OCI-LY1 (cell line): ENCODE measurements around the gene CHN2.

ENCODE experiments used
- EZH2 ChIP-seq: fragments of 200-600 bp; sonication (generic), shearing (Covaris generic); IDR thresholded peaks from 2 replicates; pipeline ENCODE4 v1.8.0; 2017; ENCODE audit warnings: borderline replicate concordance, mixed run types, mild to moderate bottlenecking, antibody characterized with exemption, low read length, moderate library complexity, mixed read lengths
- TF ChIP-seq, protein P1 (sequence below): fragments of 200-600 bp; sonication (generic), shearing (Covaris generic); IDR thresholded peaks from 2 replicates; pipeline ENCODE4 v1.5.1; 2017; ENCODE audit warnings: mild to moderate bottlenecking, antibody characterized with exemption, low read length, moderate library complexity, mixed read lengths

DNA sequence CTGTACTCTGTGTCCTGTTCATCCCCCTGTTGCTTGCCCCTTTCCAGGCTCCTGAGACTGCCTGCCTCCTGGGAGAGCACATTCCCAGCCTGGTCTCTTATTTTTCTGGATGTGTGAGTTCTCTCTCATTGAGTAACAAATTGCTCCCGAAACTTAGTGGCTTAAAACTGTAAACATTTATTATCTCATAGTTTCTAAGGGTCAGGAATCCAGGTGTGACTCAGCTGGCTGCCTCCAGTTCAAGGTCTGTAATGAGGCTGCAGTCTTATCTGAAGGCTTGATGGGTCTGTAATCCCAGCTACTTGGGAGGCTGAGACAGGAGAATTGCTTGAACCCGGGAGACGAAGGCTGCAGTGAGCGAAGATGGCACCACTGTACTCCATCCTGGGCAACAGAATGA, 315.5 kb downstream of the CHN2 start:
- TF ChIP-seq, protein P1, sequence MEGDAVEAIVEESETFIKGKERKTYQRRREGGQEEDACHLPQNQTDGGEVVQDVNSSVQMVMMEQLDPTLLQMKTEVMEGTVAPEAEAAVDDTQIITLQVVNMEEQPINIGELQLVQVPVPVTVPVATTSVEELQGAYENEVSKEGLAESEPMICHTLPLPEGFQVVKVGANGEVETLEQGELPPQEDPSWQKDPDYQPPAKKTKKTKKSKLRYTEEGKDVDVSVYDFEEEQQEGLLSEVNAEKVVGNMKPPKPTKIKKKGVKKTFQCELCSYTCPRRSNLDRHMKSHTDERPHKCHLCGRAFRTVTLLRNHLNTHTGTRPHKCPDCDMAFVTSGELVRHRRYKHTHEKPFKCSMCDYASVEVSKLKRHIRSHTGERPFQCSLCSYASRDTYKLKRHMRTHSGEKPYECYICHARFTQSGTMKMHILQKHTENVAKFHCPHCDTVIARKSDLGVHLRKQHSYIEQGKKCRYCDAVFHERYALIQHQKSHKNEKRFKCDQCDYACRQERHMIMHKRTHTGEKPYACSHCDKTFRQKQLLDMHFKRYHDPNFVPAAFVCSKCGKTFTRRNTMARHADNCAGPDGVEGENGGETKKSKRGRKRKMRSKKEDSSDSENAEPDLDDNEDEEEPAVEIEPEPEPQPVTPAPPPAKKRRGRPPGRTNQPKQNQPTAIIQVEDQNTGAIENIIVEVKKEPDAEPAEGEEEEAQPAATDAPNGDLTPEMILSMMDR: no peak
- no peak for TF ChIP-seq EZH2
